HepG2 (cell line): ENCODE measurements around the gene PPP2R5C.

Experiments used
- BRCA1 ChIP-seq: sonication (generic); formaldehyde crosslinking; IDR thresholded peaks from 2 replicates; pipeline ENCODE4 v1.4.0; 2020; ENCODE audit warnings: missing genetic modification reagents
- CBX5 ChIP-seq: sonication (generic); formaldehyde crosslinking; IDR thresholded peaks from 2 replicates; pipeline ENCODE4 v1.4.0; 2020; ENCODE audit warnings: missing genetic modification reagents, borderline replicate concordance
- FOSL1 ChIP-seq: sonication (generic); formaldehyde crosslinking; IDR thresholded peaks from 2 replicates; pipeline ENCODE4 v1.9.0; 2021; ENCODE audit warnings: missing genetic modification reagents, borderline replicate concordance
- PRDM10 ChIP-seq: sonication (generic); formaldehyde crosslinking; IDR thresholded peaks from 2 replicates; pipeline ENCODE4 v1.4.0; 2020; ENCODE audit warnings: low read depth, missing genetic modification reagents
- RCOR2 ChIP-seq: IDR thresholded peaks from 2 replicates; pipeline ENCODE4 v1.6.1; 2016; ENCODE audit warnings: missing biosample characterization, missing genetic modification reagents
- ZNF10 ChIP-seq: sonication (generic); formaldehyde crosslinking; IDR thresholded peaks from 2 replicates; pipeline ENCODE4 v1.4.0; 2020; ENCODE audit warnings: mild to moderate bottlenecking, low read depth, missing genetic modification reagents, borderline replicate concordance
- TF ChIP-seq, protein P1 (sequence below): sonication (generic); formaldehyde crosslinking; IDR thresholded peaks from 2 replicates; pipeline ENCODE4 v1.5.0; 2020; ENCODE audit warnings: mild to moderate bottlenecking, missing genetic modification reagents, moderate library complexity
- TF ChIP-seq, protein P2 (sequence below): IDR thresholded peaks from 2 replicates; pipeline ENCODE4 v1.6.1; 2016; ENCODE audit warnings: missing compliant biosample characterization, missing genetic modification reagents, borderline replicate concordance

- TF ChIP-seq FOSL1 (CRISPR knock-in tag) (no peak), PRDM10 (CRISPR knock-in tag) (no peak), ZNF10 (CRISPR knock-in tag) (no peak), BRCA1 (no peak), RCOR2 (no peak), CBX5 (CRISPR knock-in tag) (no peak)
- TF ChIP-seq, protein P1, sequence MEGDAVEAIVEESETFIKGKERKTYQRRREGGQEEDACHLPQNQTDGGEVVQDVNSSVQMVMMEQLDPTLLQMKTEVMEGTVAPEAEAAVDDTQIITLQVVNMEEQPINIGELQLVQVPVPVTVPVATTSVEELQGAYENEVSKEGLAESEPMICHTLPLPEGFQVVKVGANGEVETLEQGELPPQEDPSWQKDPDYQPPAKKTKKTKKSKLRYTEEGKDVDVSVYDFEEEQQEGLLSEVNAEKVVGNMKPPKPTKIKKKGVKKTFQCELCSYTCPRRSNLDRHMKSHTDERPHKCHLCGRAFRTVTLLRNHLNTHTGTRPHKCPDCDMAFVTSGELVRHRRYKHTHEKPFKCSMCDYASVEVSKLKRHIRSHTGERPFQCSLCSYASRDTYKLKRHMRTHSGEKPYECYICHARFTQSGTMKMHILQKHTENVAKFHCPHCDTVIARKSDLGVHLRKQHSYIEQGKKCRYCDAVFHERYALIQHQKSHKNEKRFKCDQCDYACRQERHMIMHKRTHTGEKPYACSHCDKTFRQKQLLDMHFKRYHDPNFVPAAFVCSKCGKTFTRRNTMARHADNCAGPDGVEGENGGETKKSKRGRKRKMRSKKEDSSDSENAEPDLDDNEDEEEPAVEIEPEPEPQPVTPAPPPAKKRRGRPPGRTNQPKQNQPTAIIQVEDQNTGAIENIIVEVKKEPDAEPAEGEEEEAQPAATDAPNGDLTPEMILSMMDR (CRISPR knock-in tag): no peak
- TF ChIP-seq, protein P2, sequence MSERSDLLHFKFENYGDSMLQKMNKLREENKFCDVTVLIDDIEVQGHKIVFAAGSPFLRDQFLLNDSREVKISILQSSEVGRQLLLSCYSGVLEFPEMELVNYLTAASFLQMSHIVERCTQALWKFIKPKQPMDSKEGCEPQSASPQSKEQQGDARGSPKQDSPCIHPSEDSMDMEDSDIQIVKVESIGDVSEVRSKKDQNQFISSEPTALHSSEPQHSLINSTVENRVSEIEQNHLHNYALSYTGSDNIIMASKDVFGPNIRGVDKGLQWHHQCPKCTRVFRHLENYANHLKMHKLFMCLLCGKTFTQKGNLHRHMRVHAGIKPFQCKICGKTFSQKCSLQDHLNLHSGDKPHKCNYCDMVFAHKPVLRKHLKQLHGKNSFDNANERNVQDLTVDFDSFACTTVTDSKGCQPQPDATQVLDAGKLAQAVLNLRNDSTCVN: no peak
Measured at GRCh38 chr14:101817501-101818001, 56.0 kb downstream of the PPP2R5C start.
